Measurements from ENCODE around the gene POU4F1. TPM values are rescaled to one million over a fixed set of nuclear protein-coding genes. Genes with fewer than 3 reads are reported as not detected.

POU4F1 gene
- total RNA-seq, 1 donor from 2014 or later, result 0.43 TPM

- DNase-seq (ENCODE audit: low read depth), result no peak
Observed at GRCh38 chr13:78607409-78608251, 4.3 kb upstream of the POU4F1 start.

GRCh38 chr13:78606471-78607408, 3.4 kb upstream of the POU4F1 start:
- DNase-seq (ENCODE audit: low read depth), result no peak

- no peak for DNase-seq (ENCODE audit: low read depth)
Observed at GRCh38 chr13:78604782-78605611, 1.6 kb upstream of the POU4F1 start.

- no peak for DNase-seq (ENCODE audit: low read depth)
Observed at GRCh38 chr13:78602561-78603239, 652 bp downstream of the POU4F1 start.

GRCh38 chr13:78601874-78602560, 1.3 kb downstream of the POU4F1 start:
- no peak for DNase-seq (ENCODE audit: low read depth)

GRCh38 chr13:78601124-78601873, 2.1 kb downstream of the POU4F1 start:
- no peak for DNase-seq (ENCODE audit: low read depth)

GRCh38 chr13:78600280-78600883, 3.0 kb downstream of the POU4F1 start:
- DNase-seq (ENCODE audit: low read depth), result no peak

GRCh38 chr13:78599645-78600279, 3.6 kb downstream of the POU4F1 start:
- DNase-seq (ENCODE audit: low read depth), result no peak

GRCh38 chr13:78598966-78599644, 4.2 kb downstream of the POU4F1 start:
- DNase-seq (ENCODE audit: low read depth), result no peak

GRCh38 chr13:78598116-78598781, 5.1 kb downstream of the POU4F1 start:
- no peak for DNase-seq (ENCODE audit: low read depth)

GRCh38 chr13:78597602-78597932, 5.8 kb downstream of the POU4F1 start:
- no peak for DNase-seq (ENCODE audit: low read depth)

- DNase-seq (ENCODE audit: low read depth), result no peak
Observed at GRCh38 chr13:78596736-78597601, 6.4 kb downstream of the POU4F1 start.

GRCh38 chr13:78596399-78596735, 7.0 kb downstream of the POU4F1 start:
- no peak for DNase-seq (ENCODE audit: low read depth)

GRCh38 chr13:78595495-78596398, 7.6 kb downstream of the POU4F1 start:
- no peak for DNase-seq (ENCODE audit: low read depth)

- DNase-seq (ENCODE audit: low read depth), result no peak
Observed at GRCh38 chr13:78594456-78594975, 8.8 kb downstream of the POU4F1 start.

Data from myocyte (in vitro differentiated cells).